Peyer's patch (tissue), 4 donors: ENCODE data around the gene TMEM132D.

Experiments
- CTCF ChIP-seq, 6 experiments: fragments of 450-650 bp in 4 of 6; fragments of 200-600 bp in 2 of 6; sonication (generic) in 1 of 6; IDR thresholded peaks; one replicate each; pipeline ENCODE4 v1.5.1; 2017 to 2019; ENCODE audit warnings: antibody characterized with exemption in 6 of 6, mild to moderate bottlenecking in 3 of 6, moderate library complexity in 1 of 6
- POLR2A ChIP-seq, 2 donors: fragments of 450-650 bp; IDR thresholded peaks; one replicate each; pipeline ENCODE4 v1.5.1; 2017; ENCODE audit warnings: antibody characterized with exemption in 2 of 2, mild to moderate bottlenecking in 2 of 2, moderate library complexity in 2 of 2

- no peak for TF ChIP-seq POLR2A (IDR thresholded peaks at IDR 0.05)
- peak in 5 of 6 experiments; percentile 20 to 77 (median 74) for TF ChIP-seq CTCF (IDR thresholded peaks at IDR 0.05)
Measured at GRCh38 chr12:129911428-129912049, 7.7 kb upstream of the TMEM132D start.
